ENCODE results near the gene TSPAN13. TPM values are rescaled to one million over a fixed set of nuclear protein-coding genes. Genes with fewer than 3 reads are reported as not detected.

TSPAN13 gene
- total and polyA plus RNA-seq, 2 of the 4 experiments (the other 2 are of a cell fraction) = 3.0 to 5.0 TPM

- no peaks in the 10 kb centered on the region for H3K79me1 ChIP-seq (ENCODE audit: low read depth in 1 of 2, low read length in 2 of 2)
- ChIA-PET CTCF (interaction anchor here (0.8 kb wide), 1 partner anchor 14 kb away, joined by 3 read pairs; no protein-coding TSS in a partner anchor), POLR2A (ENCODE audit: unreplicated experiment) (no interaction called here)
- no peak overlapping the region for H3K4me3 ChIP-seq (ENCODE audit: insufficient read depth, low read depth, low read length)
- H4K5ac ChIP-seq (ENCODE audit: low read depth, low read length) = no peak overlapping the region
- H3K56ac ChIP-seq (ENCODE audit: extremely low read depth, insufficient read depth, low read length) = no peak overlapping the region
- H4K91ac ChIP-seq (ENCODE audit: insufficient read depth, low read depth, low read length) = no peak overlapping the region
- H2BK120ac ChIP-seq (ENCODE audit: low read depth, low read length) = no peak overlapping the region
- no peak overlapping the region for H3K9ac ChIP-seq (ENCODE audit: low read depth, low read length)
- TF ChIP-seq USF2 (IDR thresholded peaks at IDR 0.05; ENCODE audit: low read depth, low read length) (no peak), POLR2A (IDR thresholded peaks at IDR 0.05; ENCODE audit: low read depth, low read length) (no peak), BHLHE40 (IDR thresholded peaks at IDR 0.05; ENCODE audit: low read depth, low read length) (no peak), MAFK (IDR thresholded peaks at IDR 0.05; ENCODE audit: low read depth, low read length) (no peak), MXI1 (IDR thresholded peaks at IDR 0.05; ENCODE audit: borderline replicate concordance, low read depth, low read length) (no peak), RCOR1 (IDR thresholded peaks at IDR 0.05; ENCODE audit: insufficient replicate concordance, low read length) (no peak), MAZ (IDR thresholded peaks at IDR 0.05; ENCODE audit: borderline replicate concordance, low read depth, low read length) (no peak), CEBPB (IDR thresholded peaks at IDR 0.05; ENCODE audit: low read depth, low read length) (no peak)
- no peak overlapping the region for H2BK20ac ChIP-seq (ENCODE audit: low read depth, low read length)
- no peak overlapping the region for H3K23ac ChIP-seq (ENCODE audit: low read depth, low read length)
- no CpG with 5 or more reads among the region's 10 CpGs for WGBS, 2 experiments (ENCODE audit: extremely low coverage in 2 of 2, insufficient read length in 1 of 2)
- DNase-seq (no peak), ATAC-seq (ENCODE audit: low read depth) (no peak)
- H3K27ac ChIP-seq (ENCODE audit: insufficient read depth, low read length) = no peak overlapping the region
- no peak overlapping the region for H3K18ac ChIP-seq (ENCODE audit: low read depth, low read length)
- H3K9me3 ChIP-seq (ENCODE audit: control insufficient read depth, insufficient read depth, low read length) = no peaks in the 10 kb centered on the region
- no peak overlapping the region for H3K4me2 ChIP-seq (ENCODE audit: low read depth, low read length)
- no peak overlapping the region for H2BK15ac ChIP-seq (ENCODE audit: low read depth, low read length)
- H4K8ac ChIP-seq (ENCODE audit: low read depth in 2 of 2, low read length in 2 of 2) = no peak overlapping the region
- no peak overlapping the region for H3K4ac ChIP-seq (ENCODE audit: low read depth, low read length)
- H2AK5ac ChIP-seq (ENCODE audit: low read depth, low read length) = no peak overlapping the region
- H2BK5ac ChIP-seq (ENCODE audit: low read depth, low read length, poor library complexity, severe bottlenecking) = no peak overlapping the region
- BruUV-seq (replicated peaks) = no TSS peak
- dilution Hi-C loops (cut with HindIII; ENCODE audit: low sequenced_read_pairs, unreplicated experiment) = no loop called here
- no peaks in the 10 kb centered on the region for H3K27me3 ChIP-seq (ENCODE audit: control insufficient read depth, insufficient read depth, low read length)
- intact Hi-C loops (cut with micrococcal nuclease) = loop anchor here (5.0 kb wide), 1 partner anchor 1472 kb away; no protein-coding TSS in a partner anchor
- H2AK9ac ChIP-seq (replicated peaks; ENCODE audit: low read depth, low read length, poor library complexity) = no peak overlapping the region
- no peaks in the 10 kb centered on the region for H4K20me1 ChIP-seq (ENCODE audit: insufficient read depth, low read length)
- no peaks in the 10 kb centered on the region for H3K4me1 ChIP-seq (ENCODE audit: control insufficient read depth, insufficient read depth, low read length)
- no peaks in the 10 kb centered on the region for H3K36me3 ChIP-seq (ENCODE audit: control insufficient read depth, insufficient read depth, low read length)
- no peak overlapping the region for H3K14ac ChIP-seq (replicated peaks; ENCODE audit: low read depth, low read length)
- H2AFZ ChIP-seq (replicated peaks; ENCODE audit: low read length, poor library complexity) = no peak overlapping the region
- in situ Hi-C loops (cut with MboI; ENCODE audit: low sequenced_read_pairs) = no loop called here
- H3K9me1 ChIP-seq (ENCODE audit: insufficient read depth, low read length) = no peaks in the 10 kb centered on the region
Observed at GRCh38 chr7:16728811-16729210, 24.7 kb upstream of the TSPAN13 start.
